Pericardium fibroblast (primary cell): Measurements from ENCODE around the gene TFDP1. TPM values are rescaled to one million over a fixed set of nuclear protein-coding genes. Genes with fewer than 3 reads are reported as not detected.

Experiments
- total RNA-seq: library from RNA; depleted of rRNA; stranded (reverse); fragments of >200 nt; gene quantifications from 2 replicates; pipeline ENCODE4 v1.2.3, GENCODE V29; 2015

TFDP1 gene, protein sequence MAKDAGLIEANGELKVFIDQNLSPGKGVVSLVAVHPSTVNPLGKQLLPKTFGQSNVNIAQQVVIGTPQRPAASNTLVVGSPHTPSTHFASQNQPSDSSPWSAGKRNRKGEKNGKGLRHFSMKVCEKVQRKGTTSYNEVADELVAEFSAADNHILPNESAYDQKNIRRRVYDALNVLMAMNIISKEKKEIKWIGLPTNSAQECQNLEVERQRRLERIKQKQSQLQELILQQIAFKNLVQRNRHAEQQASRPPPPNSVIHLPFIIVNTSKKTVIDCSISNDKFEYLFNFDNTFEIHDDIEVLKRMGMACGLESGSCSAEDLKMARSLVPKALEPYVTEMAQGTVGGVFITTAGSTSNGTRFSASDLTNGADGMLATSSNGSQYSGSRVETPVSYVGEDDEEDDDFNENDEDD
- total RNA-seq, result 56.6 and 58.0 TPM in 2 replicates

DNA sequence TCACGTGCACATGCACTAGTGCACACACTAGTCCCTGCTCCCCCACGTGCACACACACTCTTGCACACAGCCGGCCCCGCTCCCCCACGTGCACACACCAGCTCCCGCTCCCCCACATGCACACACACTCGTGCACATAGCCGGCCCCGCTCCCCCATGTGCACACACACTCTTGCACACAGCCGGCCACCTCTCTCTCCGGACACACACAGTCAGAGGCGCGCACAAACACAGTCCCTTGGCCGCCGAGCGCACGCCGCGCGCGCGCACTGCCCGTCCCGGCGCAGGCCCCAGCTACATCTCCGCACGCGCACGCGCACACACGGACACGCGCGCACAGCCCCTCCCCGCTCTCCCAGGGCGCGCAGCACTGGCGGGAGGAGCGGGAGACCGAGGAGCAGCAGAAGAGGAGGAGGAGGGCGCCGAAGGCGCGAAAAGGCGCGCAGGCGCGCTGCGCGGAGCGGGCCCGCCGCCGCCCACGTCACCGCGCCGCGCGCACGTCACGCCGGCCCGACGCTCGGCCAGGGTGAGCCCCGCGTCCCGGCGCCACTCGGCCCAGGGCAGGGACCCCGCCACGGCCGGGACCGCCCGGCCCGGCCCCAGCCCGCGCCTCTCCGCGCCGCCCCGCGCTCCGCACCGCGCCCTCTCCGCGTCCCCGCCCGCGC is at the start of gene TFDP1:
TSS of gene TFDP1 (plus strand) at position 549 of the 665 bp plus-strand sequence. CDS start 1,085 bp downstream, outside the sequence.

DNA sequence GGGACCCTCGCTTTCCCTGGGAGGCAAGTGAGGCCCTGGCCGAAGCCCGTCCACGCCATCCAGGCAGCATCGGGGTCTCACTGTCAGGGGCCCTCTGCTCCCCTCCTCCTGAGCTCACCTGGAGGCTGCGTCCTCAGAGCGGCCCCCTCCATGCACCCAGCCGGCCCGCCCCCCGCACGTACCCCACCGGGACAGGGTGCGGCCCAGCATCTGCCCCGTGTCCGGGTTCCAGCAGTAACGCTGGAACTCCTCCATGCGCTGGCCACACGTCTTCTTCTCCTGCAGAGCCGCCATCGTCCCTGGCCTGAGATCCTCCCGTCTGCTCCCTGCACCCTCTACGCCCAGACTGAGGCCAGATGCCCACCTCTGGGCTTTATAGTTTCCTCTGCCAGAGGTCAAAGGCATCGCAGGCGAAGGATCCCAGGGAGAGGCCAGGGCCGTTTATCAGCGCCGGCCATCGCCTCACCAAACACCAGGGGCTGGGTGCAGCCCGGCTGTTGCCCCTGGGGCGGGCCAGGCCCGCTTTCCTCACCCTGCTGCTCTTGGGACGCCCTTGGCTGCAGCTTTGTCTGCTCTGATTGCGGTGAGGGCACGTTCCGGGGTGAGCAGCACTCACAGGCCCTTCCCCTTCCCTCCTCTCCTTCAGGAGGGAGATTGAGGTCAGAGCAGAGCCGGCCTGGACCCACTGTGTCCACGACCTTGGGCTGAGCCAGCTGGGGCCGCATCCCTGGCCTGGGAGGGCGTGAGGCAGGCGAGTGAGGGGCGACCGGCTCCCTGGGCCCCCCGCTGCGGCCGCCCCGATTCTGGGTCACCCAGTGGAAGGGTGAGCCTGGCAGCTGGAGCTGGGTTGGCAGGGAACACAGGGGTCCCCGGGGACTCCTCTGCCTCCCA is 73.5 kb downstream of the TFDP1 start, which contains the start of gene ATP4B:
TSS of gene ATP4B (minus strand) at position 348 of the 891 bp plus-strand sequence. CDS start at position 294, 54 bp downstream.

DNA sequence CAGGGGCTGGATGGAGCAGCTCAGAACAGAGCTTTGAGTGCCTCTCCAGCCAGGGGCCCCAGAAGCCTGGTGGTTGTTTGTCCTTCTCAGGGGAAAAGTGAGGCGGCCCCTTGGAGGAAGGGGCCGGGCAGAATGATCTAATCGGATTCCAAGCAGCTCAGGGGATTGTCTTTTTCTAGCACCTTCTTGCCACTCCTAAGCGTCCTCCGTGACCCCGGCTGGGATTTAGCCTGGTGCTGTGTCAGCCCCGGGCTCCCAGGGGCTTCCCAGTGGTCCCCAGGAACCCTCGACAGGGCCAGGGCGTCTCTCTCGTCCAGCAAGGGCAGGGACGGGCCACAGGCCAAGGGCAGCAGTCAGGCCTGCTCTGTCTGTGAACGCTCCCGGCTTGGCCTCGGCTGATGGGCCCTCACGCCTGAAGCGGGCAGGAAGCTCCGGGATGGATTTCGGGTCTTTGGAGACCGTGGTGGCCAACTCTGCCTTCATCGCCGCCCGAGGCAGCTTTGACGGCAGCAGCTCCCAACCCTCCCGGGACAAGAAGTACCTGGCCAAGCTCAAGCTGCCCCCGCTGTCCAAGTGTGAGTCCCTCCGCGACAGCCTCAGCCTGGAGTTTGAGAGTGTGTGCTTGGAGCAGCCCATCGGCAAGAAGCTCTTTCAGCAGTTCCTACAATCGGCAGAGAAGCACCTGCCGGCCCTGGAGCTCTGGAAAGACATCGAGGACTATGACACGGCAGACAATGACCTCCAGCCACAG is 82.6 kb downstream of the TFDP1 start, which contains the start of gene GRK1:
TSS of gene GRK1 (plus strand) at position 269 of the 751 bp plus-strand sequence. CDS start at position 437, 168 bp downstream.

Other genes starting within 250 kb of the TFDP1 start
- 1.7 TPM in 1 of 2 replicates, not detected in the other for gene GRTP1, start 220.6 kb upstream of the TFDP1 start, total RNA-seq
- gene ADPRHL1, start 131.3 kb upstream of the TFDP1 start, total RNA-seq, result 0.23 and 0.60 TPM in 2 replicates
- gene DCUN1D2, start 94.0 kb upstream of the TFDP1 start, total RNA-seq, result 9.3 and 16.3 TPM in 2 replicates
- gene ATP4B, start 73.4 kb downstream of the TFDP1 start, total RNA-seq, result 0.09 TPM in 1 of 2 replicates, not detected in the other
- not detected in 2 replicates for gene GRK1, start 82.5 kb downstream of the TFDP1 start, total RNA-seq
- gene TMEM255B, start 174.5 kb downstream of the TFDP1 start, total RNA-seq, result 1.6 TPM in 1 of 2 replicates, not detected in the other